HS-27A (cell line): ENCODE results near the gene ENOX1.
"Not testable (repeated sequence)": the region's sequence is repeated elsewhere in the genome, so short reads cannot be mapped to it uniquely, and the experiment has no call there.

Experiments
- DNase-seq: peaks from one replicate; pipeline ENCODE4 v3.0.0-alpha.2; 2012; ENCODE audit warnings: low read depth, missing footprints

The ENOX1 gene

DNA sequence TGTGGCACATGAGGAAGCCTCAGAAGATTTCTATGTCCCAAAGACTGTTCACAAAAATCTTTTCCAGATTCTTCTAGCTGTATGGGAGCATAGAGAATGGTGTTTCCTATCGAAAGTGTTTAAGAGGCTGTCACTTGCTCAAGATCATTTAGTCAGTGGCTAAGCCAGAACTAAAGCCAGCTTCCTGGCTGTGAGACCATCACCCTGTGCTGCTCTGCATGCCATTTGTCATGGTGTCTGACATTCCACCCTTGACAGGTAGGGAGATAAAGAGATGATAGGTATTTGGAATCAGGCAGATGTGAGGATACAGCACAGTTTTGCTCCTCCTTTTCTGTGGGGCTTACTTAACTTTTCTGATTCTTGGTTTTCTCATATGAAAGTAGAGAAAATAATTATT is 586.0 kb downstream of the ENOX1 start:
- DNase-seq, result no peak

DNA sequence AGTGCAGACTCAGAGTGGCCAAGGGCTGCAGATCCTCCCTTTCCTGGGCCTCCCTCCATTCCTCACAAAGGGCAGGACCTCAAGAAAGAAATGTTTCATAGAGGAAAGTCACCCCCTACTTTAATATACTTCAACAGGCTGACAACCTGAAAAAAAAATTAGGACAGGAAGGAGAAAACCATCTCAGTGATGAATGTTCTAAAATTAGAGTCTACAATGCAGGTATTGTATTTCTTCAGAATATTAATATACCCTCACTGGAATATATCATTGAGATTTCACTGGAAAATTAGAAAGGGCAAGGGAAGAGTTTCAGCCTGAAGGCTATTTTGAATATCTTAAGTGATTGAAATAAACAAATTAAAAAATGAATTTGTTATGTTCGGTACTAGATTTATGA is 586.5 kb downstream of the ENOX1 start:
- DNase-seq, result no peak

DNA sequence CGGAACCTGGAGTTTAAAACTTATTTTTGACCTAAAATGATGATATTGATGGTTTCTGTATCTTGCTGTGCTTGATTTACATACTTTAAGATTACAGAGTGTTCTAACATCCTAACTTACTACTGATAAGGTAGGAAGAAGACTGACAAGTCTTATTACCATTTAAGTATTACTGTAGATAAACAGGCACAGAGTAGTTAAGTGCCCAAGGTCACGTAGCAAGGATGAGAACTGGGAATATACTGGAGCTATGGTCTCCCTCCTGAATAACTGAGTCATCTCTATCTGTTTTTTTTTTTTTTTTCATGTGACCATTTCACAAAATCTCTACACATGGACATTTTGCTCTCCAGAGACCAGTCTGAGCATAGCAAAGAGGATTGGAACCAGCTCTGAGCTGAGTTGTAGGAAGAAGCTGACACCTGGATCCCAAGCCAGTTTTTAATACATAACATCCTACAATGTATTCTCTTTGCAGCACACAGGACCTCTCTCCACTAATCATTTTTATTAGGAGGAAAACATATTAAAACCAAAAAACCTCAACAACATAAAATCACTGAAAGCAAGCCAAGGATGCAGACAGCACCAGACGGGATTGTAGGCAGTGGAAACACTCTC is 589.9 kb downstream of the ENOX1 start:
- no peak for DNase-seq

DNA sequence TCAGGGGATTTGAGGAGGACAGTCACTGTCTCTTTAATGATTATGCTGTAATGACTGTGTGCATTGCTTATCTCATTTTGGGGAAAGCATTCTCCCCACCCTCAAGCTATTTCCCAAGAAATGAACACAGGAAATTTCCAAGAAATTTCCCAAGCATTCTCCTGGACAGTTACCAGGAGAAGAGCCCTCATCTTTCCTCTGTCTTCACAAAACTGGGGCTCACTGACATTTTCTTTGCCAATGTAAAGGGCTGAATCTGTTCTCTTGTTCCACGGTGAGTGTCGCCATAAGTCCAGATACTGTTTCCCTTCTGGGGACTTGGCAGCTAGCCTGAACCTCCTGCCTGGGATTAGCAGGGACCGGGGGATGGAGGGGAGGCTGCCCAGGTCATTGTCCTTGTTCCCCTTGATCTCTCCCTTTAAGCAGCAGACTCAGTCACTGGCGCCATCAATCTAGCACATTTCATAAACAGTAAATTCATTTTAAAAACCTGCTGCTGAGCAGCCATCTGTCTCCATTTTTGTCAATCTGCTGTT is 590.6 kb downstream of the ENOX1 start:
- no peak for DNase-seq

DNA sequence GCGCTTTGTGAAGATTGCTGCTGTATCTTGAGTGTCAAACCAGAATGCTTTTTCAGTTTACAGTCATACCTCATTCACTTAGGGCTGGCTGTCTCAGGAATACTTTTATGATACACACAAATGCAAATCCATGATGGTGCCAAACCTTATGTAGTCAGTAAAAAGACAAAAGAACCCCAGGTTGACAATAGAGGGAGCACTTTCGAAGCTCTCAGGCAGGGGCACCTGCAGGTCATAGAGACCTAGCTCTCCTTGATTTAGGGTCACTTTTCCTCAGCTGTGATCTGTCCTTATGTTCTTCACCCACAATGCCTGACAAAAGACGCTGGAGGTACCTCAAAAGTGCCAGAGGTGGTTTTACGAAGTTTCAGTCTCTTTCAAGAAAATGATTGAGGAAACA is 591.2 kb downstream of the ENOX1 start:
- no peak for DNase-seq

DNA sequence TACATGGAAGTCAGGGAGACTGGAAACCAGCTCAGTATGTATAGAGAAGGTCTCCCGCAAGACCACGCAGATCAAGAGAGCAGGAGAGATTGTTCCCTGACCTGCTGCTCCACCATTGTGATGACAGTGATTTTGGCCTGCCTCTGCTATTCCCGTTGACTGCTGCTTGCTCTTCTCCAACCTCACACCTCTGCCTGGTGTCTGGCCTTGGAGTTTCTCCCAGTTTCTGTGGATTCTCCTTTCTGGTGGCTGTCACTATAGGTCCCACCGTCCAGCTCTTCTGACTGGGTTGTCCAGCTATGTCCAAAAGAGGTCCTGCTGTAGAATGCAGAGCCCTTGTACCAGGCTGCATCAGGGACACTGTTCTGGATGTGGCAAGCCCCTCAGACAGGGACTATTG is 591.7 kb downstream of the ENOX1 start:
- no peak for DNase-seq

DNA sequence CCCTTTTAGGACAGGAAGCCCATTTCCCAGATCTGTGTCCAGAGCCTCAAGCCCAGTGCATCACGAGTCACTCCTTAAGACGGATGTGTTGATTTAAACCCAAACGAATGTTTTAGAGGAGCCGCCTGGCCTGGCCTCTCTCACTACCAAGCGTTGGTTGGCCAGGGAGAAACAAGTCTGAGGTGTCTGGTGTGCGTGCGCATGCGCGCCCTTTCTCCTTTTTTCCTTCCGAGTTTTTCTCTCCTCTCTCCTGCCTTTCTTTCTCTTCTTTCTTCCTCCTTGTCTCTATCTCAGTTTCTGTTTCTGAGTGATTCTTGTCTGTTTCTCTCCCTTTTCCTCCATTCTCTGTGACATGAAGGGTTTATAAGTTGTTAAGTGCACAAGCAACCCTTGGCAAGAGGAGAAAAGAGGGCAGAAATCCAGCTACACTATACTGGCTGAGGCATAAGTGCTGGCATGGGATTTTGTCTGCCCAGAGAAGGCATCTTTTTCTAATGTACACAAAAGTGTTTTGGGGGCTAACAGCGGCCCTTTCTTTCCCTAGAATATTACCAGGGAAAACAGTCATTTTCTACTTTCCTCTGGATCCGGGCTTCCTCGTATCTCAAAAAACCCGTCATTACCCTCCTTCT is 592.9 kb downstream of the ENOX1 start:
- DNase-seq, result no peak

DNA sequence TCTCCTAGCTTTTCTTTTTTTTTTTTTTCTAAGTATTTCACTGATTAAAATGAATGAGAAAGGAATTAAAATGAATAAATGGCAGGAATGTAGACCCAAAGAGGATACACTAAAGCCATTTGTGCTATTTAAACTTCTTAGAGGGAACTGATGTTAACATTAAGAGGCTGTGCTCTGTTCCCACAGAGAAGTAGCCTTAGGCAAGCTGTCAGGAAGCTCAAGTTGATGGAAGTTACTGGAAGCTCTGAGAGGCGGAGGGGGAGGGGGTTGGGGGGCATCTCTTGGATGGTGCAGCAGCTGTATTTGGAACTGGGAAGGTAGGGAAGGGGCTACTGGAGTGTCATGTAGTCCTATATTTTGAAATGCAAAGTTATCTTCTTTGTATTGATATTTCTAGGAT is 595.2 kb downstream of the ENOX1 start:
- no peak for DNase-seq

DNA sequence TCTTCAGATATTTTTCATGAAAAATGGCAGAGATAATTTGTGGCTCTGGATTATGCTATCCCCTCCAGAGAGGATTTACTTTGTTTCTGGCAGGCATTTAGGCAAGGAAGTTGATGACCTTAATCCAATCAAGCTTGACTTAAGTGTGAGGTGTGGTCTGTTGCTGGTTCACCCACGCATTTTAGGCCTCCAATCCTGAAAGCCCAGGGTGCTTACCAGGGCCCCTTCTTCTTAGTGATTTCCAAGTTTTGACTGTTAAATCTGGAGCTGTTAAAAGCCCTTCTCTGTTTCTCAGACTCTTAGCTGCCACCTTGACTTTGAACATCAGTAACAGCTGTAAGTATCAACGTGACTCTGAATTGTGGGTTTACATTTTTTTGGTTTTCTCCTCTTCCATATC is 601.5 kb downstream of the ENOX1 start:
- DNase-seq, result no peak

DNA sequence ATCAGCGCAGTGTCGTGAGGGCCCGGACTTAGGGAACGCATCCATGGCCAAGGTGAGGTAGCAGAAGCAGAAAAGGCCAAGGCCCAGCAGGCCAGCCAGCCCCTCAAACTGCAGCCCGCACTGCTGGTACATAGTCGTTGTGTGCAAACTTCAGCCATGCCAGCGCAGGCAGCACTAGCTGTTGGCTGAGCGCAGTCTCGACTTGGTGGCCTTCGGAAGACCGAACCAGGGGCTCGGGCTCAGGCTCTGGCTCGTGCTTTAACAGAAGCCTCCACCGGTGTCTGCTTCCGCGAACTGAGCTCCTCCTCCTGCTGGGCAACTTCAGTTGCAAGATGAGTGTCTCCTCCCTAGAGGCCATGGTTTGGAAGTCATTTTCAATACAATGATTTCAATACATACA is 605.9 kb downstream of the ENOX1 start:
- DNase-seq, result no peak

DNA sequence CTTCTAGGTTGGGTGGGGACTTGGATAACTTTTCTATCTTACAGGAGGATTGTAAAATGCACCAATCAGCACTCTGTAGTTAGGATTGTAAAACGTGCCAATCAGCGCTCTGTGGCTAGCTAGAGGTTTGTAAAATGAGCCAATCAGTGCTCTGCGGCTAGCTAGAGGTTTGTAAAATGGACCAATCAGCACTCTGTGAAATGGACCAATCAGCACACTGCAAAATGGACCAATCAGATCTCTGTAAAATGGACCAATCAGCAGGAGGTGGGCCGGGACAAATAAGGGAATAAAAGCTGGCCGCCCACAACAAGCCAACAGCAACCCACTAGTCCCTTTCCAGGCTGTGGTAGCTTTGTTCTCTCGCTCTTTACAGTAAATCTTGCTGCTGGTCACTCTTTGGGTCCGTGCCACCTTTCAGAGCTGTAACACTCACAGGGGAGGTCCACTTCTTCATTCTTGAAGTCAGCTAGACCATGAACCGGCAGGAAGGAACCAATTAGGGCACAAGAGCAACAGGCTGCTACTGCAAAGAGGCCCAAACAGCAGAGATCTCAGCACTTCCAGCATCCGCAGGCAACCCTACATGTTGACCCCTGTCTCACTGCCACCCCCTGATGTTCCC is 606.6 kb downstream of the ENOX1 start:
- DNase-seq, result no peak

DNA sequence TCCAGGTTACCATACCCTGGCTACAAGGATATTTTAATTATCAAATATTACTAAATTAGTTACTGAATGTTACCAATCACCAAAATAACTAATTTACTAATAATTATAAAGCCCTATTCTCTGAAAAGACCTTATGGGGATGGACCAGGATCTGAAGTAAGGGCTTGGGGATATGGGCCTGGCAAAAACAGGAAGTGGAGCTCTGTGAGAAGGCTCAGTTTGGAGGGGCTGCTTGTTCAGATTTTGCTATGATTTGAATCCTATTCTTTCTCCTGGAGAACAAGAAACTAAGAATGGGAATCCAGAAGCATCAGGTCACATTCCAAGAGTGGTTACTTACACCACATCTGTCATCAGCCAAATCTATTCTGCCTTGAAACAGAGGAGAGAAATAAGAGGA is 615.3 kb downstream of the ENOX1 start:
- no peak for DNase-seq

DNA sequence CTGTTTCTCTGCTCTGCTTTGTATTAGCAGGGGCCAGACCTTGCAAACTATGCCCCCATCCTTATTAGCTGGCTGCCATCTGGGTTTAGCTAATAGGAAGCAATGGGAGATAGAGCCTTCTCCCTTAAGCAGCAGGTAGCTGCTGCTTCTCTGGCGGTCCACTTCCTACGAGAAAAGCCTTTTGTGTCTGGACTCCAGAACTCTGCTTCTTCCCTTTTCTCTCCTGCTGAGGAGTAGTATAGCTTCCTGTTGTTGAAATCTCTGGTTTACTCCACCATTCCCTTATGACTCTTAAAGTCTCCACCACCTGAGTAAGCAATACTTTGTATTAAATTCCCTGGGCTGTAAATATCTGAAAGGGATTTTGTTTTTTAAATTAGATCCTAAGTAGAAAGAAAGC is 616.3 kb downstream of the ENOX1 start:
- DNase-seq, result no peak

DNA sequence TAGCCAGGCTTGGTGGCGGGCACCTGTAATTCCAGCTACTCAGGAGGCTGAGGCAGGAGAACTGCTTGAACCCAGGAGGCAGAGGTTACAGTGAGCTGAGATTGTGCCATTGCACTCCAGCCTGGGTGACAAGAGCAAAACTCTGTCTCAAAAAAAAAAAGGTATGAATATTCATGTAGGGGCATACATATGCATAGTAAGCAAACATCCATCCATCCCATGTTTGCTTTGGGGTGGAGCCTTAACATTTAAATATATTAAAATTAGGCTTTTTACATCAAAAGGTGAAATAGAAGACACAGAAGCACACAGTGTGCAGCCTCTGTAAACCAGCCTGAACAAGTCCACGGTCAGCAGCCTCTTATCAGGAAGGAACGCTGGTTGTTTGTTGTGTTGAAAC is 618.3 kb downstream of the ENOX1 start:
- DNase-seq, result not testable (repeated sequence)

DNA sequence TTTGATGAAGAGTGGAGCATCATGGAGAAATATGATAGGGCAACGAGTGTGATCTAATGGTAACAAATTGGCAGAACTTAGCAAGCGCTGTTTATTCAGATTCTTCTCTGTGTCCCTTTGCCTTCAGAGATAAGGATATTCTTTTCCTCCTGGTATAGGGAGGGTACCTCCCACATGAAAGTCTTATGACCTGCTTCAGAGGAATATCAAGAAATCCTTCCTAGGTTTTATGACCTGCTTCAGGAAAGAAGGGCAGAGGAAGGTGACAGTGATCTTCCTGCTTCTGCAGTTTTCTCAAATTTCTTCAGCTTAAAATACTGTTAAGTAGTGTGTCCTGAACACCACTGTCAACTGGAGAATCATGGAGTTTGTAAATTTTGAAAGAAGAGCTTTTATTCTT is 619.0 kb downstream of the ENOX1 start:
- DNase-seq, result no peak

DNA sequence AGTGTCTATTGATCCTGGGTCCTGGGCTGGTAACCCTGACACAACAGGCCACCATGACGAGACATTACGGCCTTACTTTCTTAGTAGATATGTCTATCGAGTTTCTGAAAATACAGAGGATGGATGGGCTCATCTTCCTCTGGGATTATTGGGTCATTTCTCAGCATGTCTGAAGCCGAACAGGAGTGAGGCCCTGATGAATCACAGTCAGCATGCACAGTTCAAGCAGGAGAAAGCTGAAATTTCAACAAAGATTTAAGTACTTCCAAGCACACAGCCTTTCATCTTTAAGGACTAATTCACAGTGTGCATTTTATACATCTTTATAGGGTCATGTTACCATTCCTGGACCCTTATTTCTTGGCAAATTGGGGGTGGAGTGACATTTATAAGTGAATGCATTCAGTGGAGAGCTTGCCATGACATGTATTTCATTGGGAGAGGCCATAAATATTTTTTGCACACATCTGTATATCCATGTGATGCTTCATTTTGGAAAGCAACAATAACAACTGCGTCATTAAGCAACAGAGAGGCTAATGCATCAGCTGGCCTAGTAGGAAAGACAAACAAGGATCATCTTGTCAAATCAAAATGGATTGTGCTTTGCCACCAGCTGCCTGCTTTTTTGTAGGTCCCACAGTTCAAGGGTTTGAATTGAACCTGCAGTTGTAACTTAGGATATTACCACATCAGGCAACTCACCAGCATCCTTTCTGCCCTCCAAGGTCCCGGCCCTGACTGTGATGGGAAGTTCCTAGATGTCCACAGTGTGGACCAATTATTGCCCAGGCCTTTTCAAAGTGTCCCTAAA is 619.9 kb downstream of the ENOX1 start:
- DNase-seq, result no peak
